Mesenchymal stem cell (in vitro differentiated cells and primary cell): ENCODE data around the gene GIMAP4.

Experiments
- DNase-seq: peaks from one replicate; pipeline ENCODE4 v3.0.0-alpha.2; 2013
- H2AFZ ChIP-seq: one replicate; pipeline ENCODE4 v1.6.1; 2013; ENCODE audit warnings: low read depth, mild to moderate bottlenecking, control low read depth, inconsistent platforms, low read length, moderate library complexity
- H2AK5ac ChIP-seq: 2 replicates; pipeline ENCODE4 v1.6.1; 2013; ENCODE audit warnings: low read length, moderate library complexity, mild to moderate bottlenecking, inconsistent platforms; ENCODE audit not compliant: severe bottlenecking
- H2BK120ac ChIP-seq: one replicate; pipeline ENCODE4 v1.6.1; 2013; ENCODE audit warnings: low read depth, mild to moderate bottlenecking, inconsistent platforms, low read length, moderate library complexity
- H2BK12ac ChIP-seq, 2 experiments: one replicate each; pipeline ENCODE4 v1.6.1; 2013; ENCODE audit warnings: inconsistent platforms in 2 of 2, low read length in 2 of 2, mild to moderate bottlenecking in 2 of 2, moderate library complexity in 2 of 2, control low read depth in 1 of 2
- H2BK15ac ChIP-seq: one replicate; pipeline ENCODE4 v1.6.1; 2013; ENCODE audit warnings: mild to moderate bottlenecking, low read depth, inconsistent platforms; ENCODE audit not compliant: poor library complexity, severe bottlenecking
- H2BK5ac ChIP-seq: 2 replicates; pipeline ENCODE4 v1.6.1; 2013; ENCODE audit warnings: low read depth, mild to moderate bottlenecking, low read length, control low read depth, inconsistent platforms; ENCODE audit not compliant: poor library complexity, severe bottlenecking
- H3K14ac ChIP-seq, 2 experiments: one replicate each; pipeline ENCODE4 v1.6.1; 2013; ENCODE audit warnings: inconsistent platforms in 2 of 2, low read length in 2 of 2, control low read depth in 1 of 2, mild to moderate bottlenecking in 1 of 2, moderate library complexity in 1 of 2
- H3K18ac ChIP-seq, 2 experiments: one replicate each; pipeline ENCODE4 v1.6.1; 2013; ENCODE audit warnings: inconsistent platforms in 2 of 2, low read length in 2 of 2, control low read depth in 1 of 2, low read depth in 1 of 2, mild to moderate bottlenecking in 1 of 2
- H3K23ac ChIP-seq, 2 experiments: one replicate each; pipeline ENCODE4 v1.6.1; 2013; ENCODE audit warnings: inconsistent platforms in 2 of 2, low read length in 2 of 2, mild to moderate bottlenecking in 2 of 2, moderate library complexity in 2 of 2, control low read depth in 1 of 2
- H3K27ac ChIP-seq: 2 replicates; pipeline ENCODE4 v1.5.1; 2013; ENCODE audit warnings: mild to moderate bottlenecking, moderate library complexity, low read length, control low read depth, inconsistent platforms; ENCODE audit not compliant: poor library complexity, severe bottlenecking
- H3K27me3 ChIP-seq, 2 experiments: 2 replicates each; pipeline versions ENCODE4 v1.6.1 to v1.7.0; 2013; ENCODE audit warnings: low read length in 2 of 2, mild to moderate bottlenecking in 2 of 2, moderate library complexity in 2 of 2, control low read depth in 1 of 2, inconsistent platforms in 1 of 2; ENCODE audit not compliant: control insufficient read depth in 1 of 2, insufficient read depth in 1 of 2
- H3K36me3 ChIP-seq, 2 experiments: 2 replicates each; pipeline versions ENCODE4 v1.6.1 to v1.7.0; 2013; ENCODE audit warnings: low read length in 2 of 2, control low read depth in 1 of 2, inconsistent platforms in 1 of 2, low read depth in 1 of 2, mild to moderate bottlenecking in 1 of 2; ENCODE audit not compliant: insufficient read depth in 2 of 2, control insufficient read depth in 1 of 2
- H3K4ac ChIP-seq, 2 experiments: one replicate each; pipeline ENCODE4 v1.6.1; 2013; ENCODE audit warnings: inconsistent platforms in 2 of 2, low read length in 2 of 2, mild to moderate bottlenecking in 2 of 2, moderate library complexity in 2 of 2, control low read depth in 1 of 2, low read depth in 1 of 2
- H3K4me1 ChIP-seq: 2 replicates; pipeline ENCODE4 v1.6.1; 2013; ENCODE audit warnings: low read depth, low read length, control low read depth; ENCODE audit not compliant: control insufficient read depth, insufficient read depth
- H3K4me2 ChIP-seq: 2 replicates; pipeline ENCODE4 v1.6.1; 2013; ENCODE audit warnings: low read length, mild to moderate bottlenecking, inconsistent platforms; ENCODE audit not compliant: poor library complexity, severe bottlenecking
- H3K4me3 ChIP-seq, 2 experiments: 2 replicates each; pipeline versions ENCODE4 v1.5.1 to v1.7.0; 2013; ENCODE audit warnings: low read length in 2 of 2, mild to moderate bottlenecking in 2 of 2, control low read depth in 1 of 2, low read depth in 1 of 2; ENCODE audit not compliant: insufficient read depth in 1 of 2
- H3K79me1 ChIP-seq: replicated peaks from 2 replicates; pipeline ENCODE4 v1.6.1; 2013; ENCODE audit warnings: mild to moderate bottlenecking, control low read depth, low read length, inconsistent platforms; ENCODE audit not compliant: poor library complexity, severe bottlenecking
- H3K9ac ChIP-seq: 2 replicates; pipeline ENCODE4 v1.7.0; 2013; ENCODE audit warnings: mild to moderate bottlenecking, low read length, moderate library complexity
- H3K9me3 ChIP-seq: 2 replicates; pipeline ENCODE4 v1.7.0; 2013; ENCODE audit warnings: mild to moderate bottlenecking, low read length; ENCODE audit not compliant: control insufficient read depth
- H4K8ac ChIP-seq: one replicate; pipeline ENCODE4 v1.6.1; 2013; ENCODE audit warnings: inconsistent platforms, mild to moderate bottlenecking, low read length, moderate library complexity
- H4K91ac ChIP-seq: one replicate; pipeline ENCODE4 v1.6.1; 2013; ENCODE audit warnings: mild to moderate bottlenecking, low read length, inconsistent platforms
- WGBS: methylation state at CpG from one replicate; pipeline ENCODE4 v1.1.7; 2013; ENCODE audit warnings: mixed read lengths; 5-methylcytosine and 5-hydroxymethylcytosine counted together

GIMAP4 gene

DNA sequence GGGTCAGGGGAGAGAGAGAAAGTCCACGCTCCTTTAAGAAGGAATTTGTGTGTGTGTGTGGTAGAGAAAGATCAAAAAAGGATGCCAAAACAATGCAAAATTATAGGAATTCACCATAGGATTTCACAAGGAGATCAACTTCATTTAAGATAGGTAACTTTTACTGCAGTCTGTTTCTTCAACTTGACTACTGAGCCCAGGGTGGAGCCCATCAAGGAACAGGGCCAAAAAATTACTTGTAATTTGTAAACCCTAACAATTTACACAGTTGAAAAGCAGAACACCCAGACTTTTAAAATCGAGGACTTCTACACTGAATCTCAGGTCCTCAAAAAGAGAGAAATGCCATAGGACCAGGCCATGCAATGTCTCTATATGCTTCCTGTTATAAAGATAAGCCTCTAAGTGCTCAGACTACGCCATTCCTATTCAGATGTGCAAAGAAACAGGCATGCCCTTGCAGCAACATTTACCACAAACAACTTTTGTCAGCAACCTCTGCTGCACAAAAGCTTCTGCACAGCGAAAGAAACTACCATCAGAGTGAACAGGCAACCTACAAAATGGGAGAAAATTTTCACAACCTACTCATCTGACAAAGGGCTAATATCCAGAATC lies 10.6 kb upstream of the GIMAP4 start:
- Histone ChIP-seq H3K23ac (no peak overlapping the region), H3K4ac (no peak overlapping the region), H4K8ac (no peak overlapping the region), H2BK5ac (no peak overlapping the region), H2BK15ac (no peak overlapping the region), H2AK5ac (no peak overlapping the region), H3K4me3 (no peak overlapping the region), H2AFZ (no peak overlapping the region), H2BK12ac (no peak overlapping the region), H2BK120ac (no peak overlapping the region), H3K14ac (no peak overlapping the region), H3K27me3 (no peaks in the 10 kb centered on the region), H3K79me1 (no peaks in the 10 kb centered on the region), H3K4me1 (no peaks in the 10 kb centered on the region), H3K9ac (no peak overlapping the region), H3K4me2 (no peak overlapping the region), H3K9me3 (peaks cover 37% of the 10 kb centered on the region), H3K36me3 (no peaks in the 10 kb centered on the region), H3K27ac (no peak overlapping the region), H4K91ac (no peak overlapping the region), H3K18ac (no peak overlapping the region)
- no peak for DNase-seq
- WGBS: 10% methylated on average over 3 of the region's 4 CpGs

DNA sequence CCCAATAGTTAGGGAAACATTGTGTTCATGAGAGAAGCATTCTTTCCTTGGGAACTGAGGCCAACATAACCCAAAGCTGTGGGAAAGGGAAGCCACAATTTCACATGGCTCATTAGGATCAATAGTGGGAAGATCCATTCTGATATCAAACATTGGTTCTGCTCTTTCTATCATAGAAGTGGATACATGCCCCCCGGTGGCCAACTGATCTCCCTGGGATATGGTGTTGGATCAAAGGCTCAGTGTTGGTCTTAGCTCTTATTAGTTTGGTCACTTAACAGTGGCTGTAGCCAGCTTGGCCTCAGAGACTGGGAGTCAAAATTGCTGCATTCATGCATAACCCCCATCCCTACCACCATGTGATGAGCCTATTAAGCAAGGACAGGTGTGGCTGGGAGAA lies 6.7 kb upstream of the GIMAP4 start:
- no peak for DNase-seq
- Histone ChIP-seq H3K23ac (no peak overlapping the region), H3K14ac (no peak overlapping the region), H3K36me3 (no peaks in the 10 kb centered on the region), H3K4me3 (no peak overlapping the region), H2AK5ac (no peak overlapping the region), H3K9me3 (peaks cover 15% of the 10 kb centered on the region), H3K27me3 (no peaks in the 10 kb centered on the region), H2BK5ac (no peak overlapping the region), H3K79me1 (no peaks in the 10 kb centered on the region), H3K9ac (no peak overlapping the region), H2BK120ac (no peak overlapping the region), H2BK15ac (no peak overlapping the region), H3K27ac (no peak overlapping the region), H3K4me2 (no peak overlapping the region), H4K8ac (no peak overlapping the region), H4K91ac (no peak overlapping the region), H3K18ac (no peak overlapping the region), H2BK12ac (no peak overlapping the region), H2AFZ (no peak overlapping the region), H3K4me1 (no peaks in the 10 kb centered on the region), H3K4ac (no peak overlapping the region)
- WGBS: no CpG with 5 or more reads among the region's 1 CpG

DNA sequence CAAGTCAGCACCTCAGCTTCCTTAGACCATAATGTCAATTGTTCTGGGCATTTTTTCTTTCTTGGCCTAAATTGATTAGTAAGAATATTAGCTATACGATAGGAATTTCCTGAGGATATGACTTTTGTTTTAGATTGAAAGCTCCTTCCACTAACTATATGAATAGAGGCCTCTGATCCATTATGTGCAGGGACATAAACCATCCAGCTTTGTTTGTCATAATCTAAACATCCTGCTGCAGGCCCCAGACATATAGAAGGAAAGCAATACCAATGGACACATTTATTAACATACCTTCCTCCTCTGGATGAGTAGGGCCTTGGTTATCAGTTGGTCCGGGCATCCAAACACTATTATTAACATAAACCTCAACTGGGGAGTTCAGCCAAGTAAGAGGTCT lies 4.3 kb upstream of the GIMAP4 start:
- no peaks in the 10 kb centered on the region for H3K27me3 ChIP-seq
- H3K4me1 ChIP-seq: no peaks in the 10 kb centered on the region
- no CpG with 5 or more reads among the region's 2 CpGs for WGBS
- H3K18ac ChIP-seq: no peak overlapping the region
- H2BK5ac ChIP-seq: no peak overlapping the region
- H2AFZ ChIP-seq: no peak overlapping the region
- H3K36me3 ChIP-seq: no peaks in the 10 kb centered on the region
- H2BK120ac ChIP-seq: no peak overlapping the region
- peaks cover 13% of the 10 kb centered on the region for H3K9me3 ChIP-seq
- H3K4ac ChIP-seq: no peak overlapping the region
- H2BK12ac ChIP-seq: no peak overlapping the region
- DNase-seq: no peak
- no peak overlapping the region for H4K8ac ChIP-seq
- no peak overlapping the region for H2BK15ac ChIP-seq
- no peak overlapping the region for H3K4me2 ChIP-seq
- H3K27ac ChIP-seq: no peak overlapping the region
- no peak overlapping the region for H3K23ac ChIP-seq
- H3K4me3 ChIP-seq: no peak overlapping the region
- no peaks in the 10 kb centered on the region for H3K79me1 ChIP-seq
- H4K91ac ChIP-seq: no peak overlapping the region
- H3K14ac ChIP-seq: no peak overlapping the region
- no peak overlapping the region for H3K9ac ChIP-seq
- no peak overlapping the region for H2AK5ac ChIP-seq

DNA sequence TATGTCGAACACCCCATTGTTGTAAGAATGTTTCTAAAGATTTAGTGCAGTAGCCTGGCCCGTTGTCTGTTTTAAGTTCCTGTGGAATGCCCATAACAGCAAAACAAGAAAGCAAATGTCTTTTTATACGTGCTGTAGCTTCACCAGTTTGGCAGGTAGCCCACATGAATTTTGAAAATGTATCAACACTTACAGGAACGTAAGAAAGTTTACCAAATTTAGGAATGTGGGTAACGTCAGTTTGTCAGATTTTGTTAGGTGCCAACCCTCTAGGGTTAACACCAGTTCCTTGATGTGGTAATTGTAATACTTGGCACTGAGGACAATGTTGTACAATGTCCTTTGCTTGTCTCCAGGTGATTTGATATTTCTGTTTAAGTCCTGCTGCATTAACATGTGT lies 3.2 kb upstream of the GIMAP4 start:
- Histone ChIP-seq H3K79me1 (no peaks in the 10 kb centered on the region), H2BK120ac (no peak overlapping the region), H3K4ac (no peak overlapping the region), H3K27me3 (no peaks in the 10 kb centered on the region), H2AK5ac (no peak overlapping the region), H3K14ac (no peak overlapping the region), H2BK5ac (no peak overlapping the region), H4K8ac (no peak overlapping the region), H4K91ac (no peak overlapping the region), H2BK15ac (no peak overlapping the region), H3K4me1 (no peaks in the 10 kb centered on the region), H3K27ac (no peak overlapping the region), H2AFZ (no peak overlapping the region), H3K4me2 (no peak overlapping the region), H2BK12ac (no peak overlapping the region), H3K23ac (no peak overlapping the region), H3K9ac (no peak overlapping the region), H3K18ac (no peak overlapping the region), H3K36me3 (no peaks in the 10 kb centered on the region), H3K9me3 (peaks cover 13% of the 10 kb centered on the region), H3K4me3 (no peak overlapping the region)
- DNase-seq: no peak
- WGBS: 61% methylated on average over 5 of the region's 5 CpGs
